SK-N-SH treated with all-trans-retinoic acid at 6 μM for 48 hours (cell line): ENCODE results near the gene PVALB.

Experiments used
- ATAC-seq: fragments of 200-7000 bp; cut with Tn5 transposase; 3 replicates; pipeline ENCODE4 v1.9.1; 2020; ENCODE audit warnings: mild to moderate bottlenecking, moderate library complexity
- ARNTL ChIP-seq: fragments of 450-650 bp; formaldehyde crosslinking; IDR thresholded peaks from 2 replicates; pipeline ENCODE4 v1.5.0; 2020; ENCODE audit warnings: low read depth, mild to moderate bottlenecking, moderate library complexity, borderline replicate concordance
- BACH2 ChIP-seq: fragments of 250-450 bp; sonication (Bioruptor Pico); IDR thresholded peaks from 2 replicates; pipeline ENCODE4 v1.9.0; 2021; ENCODE audit warnings: mild to moderate bottlenecking, borderline replicate concordance
- CSDC2 ChIP-seq: fragments of 250-450 bp; sonication (Bioruptor Pico); IDR thresholded peaks from 2 replicates; pipeline ENCODE4 v1.5.0; 2020; ENCODE audit warnings: mild to moderate bottlenecking, moderate library complexity
- GLIS3 ChIP-seq: fragments of 250-450 bp; sonication (Bioruptor Pico); IDR thresholded peaks from 2 replicates; pipeline ENCODE4 v1.5.0; 2020; ENCODE audit warnings: mild to moderate bottlenecking, moderate library complexity
- ISL1 ChIP-seq: fragments of 250-450 bp; sonication (Bioruptor Pico); IDR thresholded peaks from 2 replicates; pipeline ENCODE4 v2.1.2; 2022; ENCODE audit warnings: mild to moderate bottlenecking, moderate library complexity
- OSR1 ChIP-seq: fragments of 250-450 bp; sonication (Bioruptor Pico); IDR thresholded peaks from 2 replicates; pipeline ENCODE4 v1.8.0; 2022; ENCODE audit warnings: moderate library complexity, mild to moderate bottlenecking, inconsistent platforms
- PATZ1 ChIP-seq: fragments of 250-450 bp; sonication (Bioruptor Pico); IDR thresholded peaks from 2 replicates; pipeline ENCODE4 v1.8.0; 2020; ENCODE audit warnings: mild to moderate bottlenecking, moderate library complexity, borderline replicate concordance
- POU6F1 ChIP-seq: fragments of 250-450 bp; sonication (Bioruptor Pico); IDR thresholded peaks from 2 replicates; pipeline ENCODE4 v1.8.0; 2021; ENCODE audit warnings: low read depth, mild to moderate bottlenecking, moderate library complexity, borderline replicate concordance
- PPARA ChIP-seq: fragments of 250-450 bp; sonication (Bioruptor Pico); IDR thresholded peaks from 2 replicates; pipeline ENCODE4 v1.5.0; 2020; ENCODE audit warnings: mild to moderate bottlenecking, borderline replicate concordance
- RARB ChIP-seq: fragments of 250-450 bp; sonication (Bioruptor Pico); IDR thresholded peaks from 2 replicates; pipeline ENCODE4 v1.8.0; 2021; ENCODE audit warnings: mild to moderate bottlenecking, moderate library complexity
- SNAI2 ChIP-seq: fragments of 250-450 bp; sonication (Bioruptor Pico); IDR thresholded peaks from 2 replicates; pipeline ENCODE4 v1.5.0; 2020; ENCODE audit warnings: mild to moderate bottlenecking, moderate library complexity
- TCF4 ChIP-seq: fragments of 250-450 bp; sonication (Bioruptor Pico); IDR thresholded peaks from 2 replicates; pipeline ENCODE4 v1.8.0; 2021; ENCODE audit warnings: mild to moderate bottlenecking, moderate library complexity, borderline replicate concordance
- TOX ChIP-seq: fragments of 250-450 bp; sonication (Bioruptor Pico); IDR thresholded peaks from 2 replicates; pipeline ENCODE4 v1.8.0; 2021; ENCODE audit warnings: mild to moderate bottlenecking, moderate library complexity, borderline replicate concordance
- ZC3H10 ChIP-seq: fragments of 250-450 bp; sonication (Bioruptor Pico); IDR thresholded peaks from 2 replicates; pipeline ENCODE4 v1.5.1; 2021; ENCODE audit warnings: mild to moderate bottlenecking, moderate library complexity
- ZFP3 ChIP-seq: fragments of 250-450 bp; sonication (Bioruptor Pico); IDR thresholded peaks from 2 replicates; pipeline ENCODE4 v1.5.0; 2020; ENCODE audit warnings: mild to moderate bottlenecking, moderate library complexity
- ZFP30 ChIP-seq: fragments of 450-650 bp; formaldehyde crosslinking; IDR thresholded peaks from 2 replicates; pipeline ENCODE4 v1.5.0; 2022; ENCODE audit warnings: mild to moderate bottlenecking, moderate library complexity
- ZNF565 ChIP-seq: fragments of 450-650 bp; formaldehyde crosslinking; conservative IDR thresholded peaks from 2 replicates; pipeline ENCODE4 v1.5.0; 2020; ENCODE audit warnings: low read depth, mild to moderate bottlenecking, moderate library complexity
- ZNF70 ChIP-seq: fragments of 450-650 bp; formaldehyde crosslinking; IDR thresholded peaks from 2 replicates; pipeline ENCODE4 v1.5.0; 2020; ENCODE audit warnings: mild to moderate bottlenecking, moderate library complexity
- ZNF8 ChIP-seq: fragments of 450-650 bp; formaldehyde crosslinking; IDR thresholded peaks from 2 replicates; pipeline ENCODE4 v1.5.0; 2020; ENCODE audit warnings: mild to moderate bottlenecking, moderate library complexity
- TF ChIP-seq, protein P1 (sequence below): fragments of 250-450 bp; sonication (Bioruptor Pico); IDR thresholded peaks from 2 replicates; pipeline ENCODE4 v1.5.1; 2021; ENCODE audit warnings: mild to moderate bottlenecking, moderate library complexity
- TF ChIP-seq, protein P2 (sequence below): fragments of 250-450 bp; sonication (Bioruptor Pico); IDR thresholded peaks from 2 replicates; pipeline ENCODE4 v1.5.0; 2020; ENCODE audit warnings: mild to moderate bottlenecking, moderate library complexity
- TF ChIP-seq, protein P3 (sequence below): fragments of 250-450 bp; sonication (Bioruptor Pico); IDR thresholded peaks from 2 replicates; pipeline ENCODE4 v1.5.1; 2020; ENCODE audit warnings: low read depth, mild to moderate bottlenecking, moderate library complexity

PVALB gene

DNA sequence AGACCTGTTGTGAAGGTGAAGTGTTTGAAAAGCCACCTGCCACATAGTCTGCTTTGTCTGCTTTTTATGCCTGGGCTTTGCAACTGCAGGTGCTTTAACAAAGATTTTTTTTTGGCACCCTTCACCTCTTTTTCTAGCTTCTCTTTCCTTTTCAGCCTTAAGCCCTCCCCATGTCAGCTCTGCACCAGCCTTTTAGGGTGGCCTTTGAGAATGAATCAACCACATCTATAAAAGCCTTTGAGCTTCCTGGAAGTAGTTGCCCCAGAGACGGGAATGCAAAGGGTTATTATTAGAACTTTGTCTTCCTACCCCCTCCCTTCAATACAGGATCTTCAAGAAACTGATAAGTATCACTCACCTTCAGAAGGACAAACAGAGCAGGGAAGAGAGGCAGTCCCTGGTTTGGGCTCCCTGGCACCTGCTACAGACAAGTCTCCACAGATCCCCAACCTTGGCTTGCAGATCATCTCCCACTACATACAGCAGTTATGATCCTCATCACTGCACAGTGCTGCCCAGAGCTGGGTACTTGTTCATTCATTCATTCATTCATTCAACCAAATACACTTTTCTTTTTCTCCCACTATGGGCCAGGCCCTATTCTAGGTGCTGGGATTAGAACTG is 8.0 kb downstream of the PVALB start (continued):
- TF ChIP-seq ZNF70 (CRISPR knock-in tag) (no peak), PPARA (CRISPR knock-in tag) (no peak), ZNF8 (CRISPR knock-in tag) (no peak)

DNA sequence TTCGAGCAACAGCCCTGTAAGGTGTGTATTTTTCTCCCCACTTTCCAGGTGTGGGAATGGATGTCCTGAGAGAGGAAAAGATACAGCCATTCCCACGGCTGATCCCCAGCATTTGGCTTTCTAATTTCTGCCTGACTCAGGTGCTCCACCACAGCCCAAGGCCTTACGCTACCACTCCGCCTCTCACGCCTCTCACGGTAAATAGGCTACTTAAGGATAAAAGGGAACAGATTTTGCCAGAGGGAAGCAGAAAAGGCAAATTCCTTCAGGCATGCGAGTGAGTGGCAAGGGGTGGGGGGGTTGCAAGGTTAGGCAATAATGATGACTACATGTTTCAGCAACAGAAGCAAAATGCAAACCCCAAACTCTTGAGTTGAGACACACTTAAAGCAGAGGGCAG is 9.2 kb downstream of the PVALB start:
- TF ChIP-seq OSR1, result no peak
- TF ChIP-seq TOX (CRISPR knock-in tag), result no peak
- no peak for TF ChIP-seq ZFP30 (CRISPR knock-in tag)
- TF ChIP-seq POU6F1 (CRISPR knock-in tag), result no peak
- no peak for TF ChIP-seq ISL1 (CRISPR knock-in tag)
- no peak for TF ChIP-seq ZNF8 (CRISPR knock-in tag)
- no peak for TF ChIP-seq PPARA (CRISPR knock-in tag)
- no peak for ATAC-seq

DNA sequence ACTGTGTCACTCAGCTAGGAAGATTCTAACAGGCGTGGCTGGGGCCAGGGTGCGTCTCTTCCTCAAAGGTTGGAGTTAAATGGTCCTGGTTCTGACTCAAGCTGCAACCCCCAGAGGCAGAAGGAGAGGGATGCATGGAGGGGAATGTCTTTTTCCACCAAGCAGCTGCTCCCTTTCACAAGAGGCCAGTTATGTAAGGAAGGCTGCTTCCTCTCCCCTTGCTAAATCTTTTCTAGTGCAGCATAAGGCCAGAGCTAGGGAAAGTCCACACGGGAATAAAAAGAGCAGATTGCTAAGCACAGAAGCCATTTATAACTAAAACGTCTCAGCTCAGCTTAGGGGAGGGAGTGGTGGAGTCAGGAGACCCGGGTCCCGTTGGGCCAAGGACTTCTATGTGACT is 10.0 kb downstream of the PVALB start:
- ATAC-seq, result no peak
- TF ChIP-seq, protein P1, sequence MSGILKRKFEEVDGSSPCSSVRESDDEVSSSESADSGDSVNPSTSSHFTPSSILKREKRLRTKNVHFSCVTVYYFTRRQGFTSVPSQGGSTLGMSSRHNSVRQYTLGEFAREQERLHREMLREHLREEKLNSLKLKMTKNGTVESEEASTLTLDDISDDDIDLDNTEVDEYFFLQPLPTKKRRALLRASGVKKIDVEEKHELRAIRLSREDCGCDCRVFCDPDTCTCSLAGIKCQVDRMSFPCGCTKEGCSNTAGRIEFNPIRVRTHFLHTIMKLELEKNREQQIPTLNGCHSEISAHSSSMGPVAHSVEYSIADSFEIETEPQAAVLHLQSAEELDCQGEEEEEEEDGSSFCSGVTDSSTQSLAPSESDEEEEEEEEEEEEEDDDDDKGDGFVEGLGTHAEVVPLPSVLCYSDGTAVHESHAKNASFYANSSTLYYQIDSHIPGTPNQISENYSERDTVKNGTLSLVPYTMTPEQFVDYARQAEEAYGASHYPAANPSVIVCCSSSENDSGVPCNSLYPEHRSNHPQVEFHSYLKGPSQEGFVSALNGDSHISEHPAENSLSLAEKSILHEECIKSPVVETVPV (CRISPR knock-in tag), result no peak
- no peak for TF ChIP-seq RARB (CRISPR knock-in tag)
- no peak for TF ChIP-seq OSR1
- TF ChIP-seq TCF4 (CRISPR knock-in tag), result no peak
- TF ChIP-seq ZFP3 (CRISPR knock-in tag), result no peak
- TF ChIP-seq, protein P2, sequence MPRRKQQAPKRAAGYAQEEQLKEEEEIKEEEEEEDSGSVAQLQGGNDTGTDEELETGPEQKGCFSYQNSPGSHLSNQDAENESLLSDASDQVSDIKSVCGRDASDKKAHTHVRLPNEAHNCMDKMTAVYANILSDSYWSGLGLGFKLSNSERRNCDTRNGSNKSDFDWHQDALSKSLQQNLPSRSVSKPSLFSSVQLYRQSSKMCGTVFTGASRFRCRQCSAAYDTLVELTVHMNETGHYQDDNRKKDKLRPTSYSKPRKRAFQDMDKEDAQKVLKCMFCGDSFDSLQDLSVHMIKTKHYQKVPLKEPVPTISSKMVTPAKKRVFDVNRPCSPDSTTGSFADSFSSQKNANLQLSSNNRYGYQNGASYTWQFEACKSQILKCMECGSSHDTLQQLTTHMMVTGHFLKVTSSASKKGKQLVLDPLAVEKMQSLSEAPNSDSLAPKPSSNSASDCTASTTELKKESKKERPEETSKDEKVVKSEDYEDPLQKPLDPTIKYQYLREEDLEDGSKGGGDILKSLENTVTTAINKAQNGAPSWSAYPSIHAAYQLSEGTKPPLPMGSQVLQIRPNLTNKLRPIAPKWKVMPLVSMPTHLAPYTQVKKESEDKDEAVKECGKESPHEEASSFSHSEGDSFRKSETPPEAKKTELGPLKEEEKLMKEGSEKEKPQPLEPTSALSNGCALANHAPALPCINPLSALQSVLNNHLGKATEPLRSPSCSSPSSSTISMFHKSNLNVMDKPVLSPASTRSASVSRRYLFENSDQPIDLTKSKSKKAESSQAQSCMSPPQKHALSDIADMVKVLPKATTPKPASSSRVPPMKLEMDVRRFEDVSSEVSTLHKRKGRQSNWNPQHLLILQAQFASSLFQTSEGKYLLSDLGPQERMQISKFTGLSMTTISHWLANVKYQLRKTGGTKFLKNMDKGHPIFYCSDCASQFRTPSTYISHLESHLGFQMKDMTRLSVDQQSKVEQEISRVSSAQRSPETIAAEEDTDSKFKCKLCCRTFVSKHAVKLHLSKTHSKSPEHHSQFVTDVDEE, result no peak
- TF ChIP-seq ISL1 (CRISPR knock-in tag), result no peak
- TF ChIP-seq ZNF8 (CRISPR knock-in tag), result no peak
- TF ChIP-seq TOX (CRISPR knock-in tag), result no peak
- no peak for TF ChIP-seq ZC3H10 (CRISPR knock-in tag)
- no peak for TF ChIP-seq ARNTL (CRISPR knock-in tag)
- no peak for TF ChIP-seq PATZ1 (CRISPR knock-in tag)
- TF ChIP-seq GLIS3 (CRISPR knock-in tag), result no peak

DNA sequence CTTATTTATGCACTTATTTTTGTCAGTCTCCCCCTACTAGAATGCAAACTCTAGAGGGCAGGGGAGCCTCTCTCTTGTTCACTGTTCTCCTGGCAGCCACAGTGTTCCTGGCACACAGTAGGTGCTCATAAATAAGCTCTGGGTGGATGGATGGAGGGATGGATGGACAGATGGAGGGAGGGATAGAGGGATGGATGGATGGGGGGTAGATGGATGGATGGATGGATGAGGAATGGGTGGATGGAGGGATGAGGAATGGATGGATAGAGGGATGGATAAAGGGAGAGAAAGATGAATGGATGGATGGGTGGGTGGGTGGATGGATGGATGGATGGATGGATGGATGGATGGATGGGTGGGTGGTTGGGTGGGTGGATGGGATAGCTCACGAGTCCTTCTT is 13.5 kb downstream of the PVALB start:
- TF ChIP-seq ZNF70 (CRISPR knock-in tag) (no peak), ZFP30 (CRISPR knock-in tag) (no peak), RARB (CRISPR knock-in tag) (no peak), BACH2 (CRISPR knock-in tag) (no peak), CSDC2 (CRISPR knock-in tag) (no peak), ARNTL (CRISPR knock-in tag) (no peak), SNAI2 (CRISPR knock-in tag) (no peak), ZNF565 (CRISPR knock-in tag) (no peak), GLIS3 (CRISPR knock-in tag) (no peak)
- TF ChIP-seq, protein P1 (CRISPR knock-in tag), result no peak
- TF ChIP-seq, protein P2, result no peak
- TF ChIP-seq, protein P3, sequence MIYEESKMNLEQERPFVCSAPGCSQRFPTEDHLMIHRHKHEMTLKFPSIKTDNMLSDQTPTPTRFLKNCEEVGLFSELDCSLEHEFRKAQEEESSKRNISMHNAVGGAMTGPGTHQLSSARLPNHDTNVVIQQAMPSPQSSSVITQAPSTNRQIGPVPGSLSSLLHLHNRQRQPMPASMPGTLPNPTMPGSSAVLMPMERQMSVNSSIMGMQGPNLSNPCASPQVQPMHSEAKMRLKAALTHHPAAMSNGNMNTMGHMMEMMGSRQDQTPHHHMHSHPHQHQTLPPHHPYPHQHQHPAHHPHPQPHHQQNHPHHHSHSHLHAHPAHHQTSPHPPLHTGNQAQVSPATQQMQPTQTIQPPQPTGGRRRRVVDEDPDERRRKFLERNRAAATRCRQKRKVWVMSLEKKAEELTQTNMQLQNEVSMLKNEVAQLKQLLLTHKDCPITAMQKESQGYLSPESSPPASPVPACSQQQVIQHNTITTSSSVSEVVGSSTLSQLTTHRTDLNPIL (CRISPR knock-in tag), result no peak
- no peak for ATAC-seq
